Esophagus squamous epithelium (tissue), 4 donors: Measurements from ENCODE around the gene KIAA0408.
"Not testable (repeated sequence)": the region's sequence is repeated elsewhere in the genome, so short reads cannot be mapped to it uniquely, and the experiment has no call there.

ENCODE experiments used
- CTCF ChIP-seq, 6 experiments: fragments of 450-650 bp in 4 of 6; fragments of 200-600 bp in 2 of 6; sonication (generic) in 2 of 6; IDR thresholded peaks; one replicate each; pipeline ENCODE4 v1.5.1; 2016 to 2019; ENCODE audit warnings: antibody characterized with exemption in 6 of 6, mild to moderate bottlenecking in 4 of 6, moderate library complexity in 4 of 6
- POLR2A ChIP-seq, 4 donors: fragments of 450-650 bp; IDR thresholded peaks; one replicate each; pipeline ENCODE4 v1.6.1; 2017; ENCODE audit warnings: antibody characterized with exemption in 4 of 4, mild to moderate bottlenecking in 4 of 4, moderate library complexity in 3 of 4

DNA sequence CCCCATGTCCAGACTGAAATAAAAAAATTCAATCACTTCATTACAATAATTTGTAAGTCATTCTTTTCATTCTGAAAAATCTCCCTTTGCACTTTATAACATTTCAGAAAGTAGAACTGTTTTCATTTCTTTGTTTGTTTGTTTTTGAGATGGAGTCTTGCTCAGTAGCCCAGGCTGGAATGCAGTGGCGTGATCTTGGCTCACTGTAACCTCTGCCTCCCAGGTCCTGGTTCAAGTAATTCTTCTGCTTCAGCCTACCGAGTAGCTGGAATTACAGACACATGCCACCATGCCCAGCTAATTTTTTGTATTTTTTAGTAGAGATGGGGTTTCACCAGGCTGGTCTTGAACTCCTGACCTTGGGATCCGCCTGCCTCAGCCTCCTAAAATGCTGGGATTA, 38.0 kb downstream of the KIAA0408 start:
- not testable (repeated sequence) for TF ChIP-seq CTCF, POLR2A (IDR thresholded peaks at IDR 0.05)
